Measurements from ENCODE around the gene SMIM20.
"Not testable (repeated sequence)": the region's sequence is repeated elsewhere in the genome, so short reads cannot be mapped to it uniquely, and the experiment has no call there.

Gene SMIM20

GRCh38 chr4:25913851-25914669 is at the start of gene SMIM20:
Gene SMIM20, plus strand, starts transcription at chr4:25914220. Its CDS starts 94 bp downstream, at chr4:25914314.
- peak; percentile 77 for DNase-seq

GRCh38 chr4:25865586-25865985 is 48.4 kb upstream of the SMIM20 start:
- peak; percentile 55 for DNase-seq

DNA sequence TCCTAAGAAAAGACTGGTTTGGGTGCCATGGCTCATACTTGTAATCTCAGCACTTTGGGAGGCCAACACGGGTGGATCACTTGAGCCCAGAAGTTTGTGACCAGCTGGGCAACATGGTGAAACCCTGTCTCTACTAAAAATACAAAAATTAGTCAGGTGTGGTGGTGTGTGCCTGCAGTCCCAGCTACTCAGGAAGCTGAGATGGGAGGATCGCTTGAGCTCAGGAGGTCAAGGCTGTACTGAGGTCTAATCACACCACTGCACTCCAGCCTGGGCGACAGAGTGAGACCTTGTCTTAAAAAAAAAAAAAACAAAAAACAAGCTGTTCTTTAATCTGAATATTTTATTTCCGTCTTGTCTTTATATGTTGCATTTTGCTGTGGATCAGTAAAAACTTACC is 47.6 kb upstream of the SMIM20 start:
- not testable (repeated sequence) for DNase-seq

- no peak for DNase-seq
These were observed 46.2 kb upstream of the SMIM20 start for GRCh38 chr4:25867781-25868294.

- DNase-seq: no peak
These were observed 43.9 kb upstream of the SMIM20 start for GRCh38 chr4:25870081-25870480.

DNA sequence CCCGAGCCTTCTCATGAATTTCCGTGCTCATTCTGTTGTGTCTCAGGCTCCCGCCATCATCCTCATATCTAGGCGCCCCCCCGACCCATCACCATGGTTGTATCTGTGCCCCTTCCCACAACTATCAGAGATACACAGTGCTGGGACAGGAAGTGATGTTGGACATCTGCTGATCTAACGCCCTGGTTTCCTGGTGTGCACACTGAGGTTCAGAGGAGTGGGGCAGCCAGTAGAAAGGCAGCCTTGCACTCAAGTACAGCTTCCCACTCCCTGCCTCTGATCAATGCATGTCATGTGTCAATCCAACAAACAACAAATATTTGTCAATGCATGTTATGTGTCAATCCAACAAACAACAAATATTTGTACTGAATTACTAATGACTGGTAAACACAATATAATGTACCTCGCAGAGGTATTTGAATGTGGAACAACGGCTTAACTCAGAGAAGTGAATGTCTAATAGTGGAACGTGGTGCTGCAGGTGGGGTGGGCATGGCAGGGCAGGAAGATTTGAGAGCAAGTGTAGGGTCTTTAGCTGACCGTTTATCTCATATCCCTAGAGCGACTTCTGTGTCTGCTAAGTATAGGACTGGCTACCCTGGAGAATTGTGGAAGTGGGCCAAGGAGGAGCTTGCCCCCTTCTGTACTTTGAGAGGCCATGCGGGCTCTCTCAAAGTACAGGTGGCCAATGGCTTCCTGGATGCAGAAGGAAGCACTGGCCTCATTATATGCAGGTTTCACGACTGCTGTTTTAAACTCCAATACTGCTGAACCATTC is 41.0 kb upstream of the SMIM20 start:
- DNase-seq: no peak

DNA sequence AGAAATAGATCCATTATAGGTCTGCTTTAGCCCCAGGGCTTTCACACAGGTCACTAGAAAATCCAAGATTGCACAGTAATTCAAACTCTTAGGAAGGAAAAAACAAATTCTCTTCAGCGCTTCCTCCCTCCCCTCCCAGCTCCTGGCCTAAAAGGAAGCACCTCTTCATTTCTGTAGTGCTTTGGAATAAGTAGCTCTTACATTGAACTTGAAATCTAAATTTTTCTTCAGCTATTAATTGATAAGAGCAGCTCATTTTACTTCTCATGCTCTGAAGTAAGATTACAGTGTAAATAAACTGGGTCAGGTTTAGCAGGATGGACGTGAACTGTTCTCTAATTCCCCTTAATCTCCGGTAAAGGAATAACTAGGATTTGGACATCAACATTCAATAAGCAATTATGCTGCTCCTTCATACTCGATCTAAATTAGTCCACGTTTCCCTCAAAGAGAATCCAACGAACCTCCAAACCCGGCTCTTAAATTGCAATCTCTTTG is 40.3 kb upstream of the SMIM20 start:
- no peak for DNase-seq

DNA sequence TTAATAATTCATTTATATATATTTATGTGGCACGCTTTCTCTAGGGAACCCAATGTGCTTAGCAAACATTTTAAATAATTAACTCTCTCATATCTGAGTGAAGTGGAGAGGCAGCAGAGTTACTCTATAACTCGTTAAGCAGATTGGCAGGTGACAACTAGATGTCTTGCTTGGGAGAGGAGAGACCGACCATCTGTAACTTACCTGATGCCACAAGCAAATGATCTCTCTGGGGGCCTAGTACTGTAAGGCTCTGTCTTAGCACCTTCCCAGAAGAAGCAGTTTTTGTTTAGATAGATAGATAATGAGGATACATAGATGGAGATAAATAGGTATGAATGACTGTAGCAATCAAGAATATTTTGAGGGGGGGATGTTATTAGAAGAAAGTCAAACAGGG is 39.4 kb upstream of the SMIM20 start:
- DNase-seq: no peak

- no peak for DNase-seq
These were observed 38.7 kb upstream of the SMIM20 start for GRCh38 chr4:25875281-25875745.

GRCh38 chr4:25878676-25879075 is 35.3 kb upstream of the SMIM20 start:
- no peak for DNase-seq

GRCh38 chr4:25879091-25879584 is 34.9 kb upstream of the SMIM20 start:
- no peak for DNase-seq

- DNase-seq: no peak
These were observed 34.4 kb upstream of the SMIM20 start for GRCh38 chr4:25879587-25879986.

DNA sequence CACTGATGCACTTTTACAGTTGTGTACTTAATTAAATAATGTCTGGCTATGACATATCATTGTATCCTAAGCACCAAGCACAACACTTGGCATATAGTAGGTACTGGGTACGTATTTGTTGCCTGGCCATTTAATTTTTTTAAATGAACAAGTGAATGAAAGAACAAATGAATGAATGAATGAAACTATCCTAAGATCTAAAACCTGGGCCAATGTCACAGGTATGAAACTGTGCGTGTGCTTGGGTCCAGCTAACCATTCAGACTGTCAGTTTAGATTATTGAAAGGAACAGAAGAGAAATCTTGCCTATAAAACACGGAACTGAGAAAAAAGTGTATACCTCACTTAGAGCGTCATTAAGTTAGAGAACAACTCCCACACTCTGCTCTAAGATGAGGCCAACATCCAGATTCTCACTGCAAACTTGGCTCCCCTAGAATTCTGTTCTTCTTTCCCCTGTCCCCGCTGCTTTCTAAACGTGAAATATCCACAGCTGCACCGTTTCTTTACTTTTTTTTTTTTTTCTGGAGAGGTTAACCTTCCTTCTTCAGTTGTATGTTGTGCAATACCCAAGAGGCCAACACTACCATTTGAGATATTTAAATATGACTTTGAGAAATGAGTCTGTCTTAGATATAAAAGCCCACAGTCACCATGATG is 33.9 kb upstream of the SMIM20 start:
- no peak for DNase-seq

DNA sequence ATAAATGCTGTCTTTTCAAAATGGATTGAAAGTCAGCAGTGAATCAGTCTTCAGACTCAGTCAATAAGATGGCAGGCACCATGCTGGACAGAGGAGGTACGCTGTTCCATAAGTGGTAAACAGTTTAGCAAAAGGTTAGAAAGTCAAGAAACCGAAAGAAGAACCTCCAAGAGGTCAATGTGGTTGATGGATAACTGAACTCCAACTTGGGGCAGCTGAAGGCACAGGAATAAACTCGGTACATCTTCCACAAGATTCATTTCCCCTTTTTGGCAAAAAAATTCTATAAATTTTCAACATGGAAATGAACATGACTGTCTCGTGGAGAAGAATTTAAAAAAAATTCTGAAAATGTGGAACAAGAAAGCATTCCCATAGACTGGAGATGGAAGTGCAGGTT is 32.8 kb upstream of the SMIM20 start:
- no peak for DNase-seq

DNA sequence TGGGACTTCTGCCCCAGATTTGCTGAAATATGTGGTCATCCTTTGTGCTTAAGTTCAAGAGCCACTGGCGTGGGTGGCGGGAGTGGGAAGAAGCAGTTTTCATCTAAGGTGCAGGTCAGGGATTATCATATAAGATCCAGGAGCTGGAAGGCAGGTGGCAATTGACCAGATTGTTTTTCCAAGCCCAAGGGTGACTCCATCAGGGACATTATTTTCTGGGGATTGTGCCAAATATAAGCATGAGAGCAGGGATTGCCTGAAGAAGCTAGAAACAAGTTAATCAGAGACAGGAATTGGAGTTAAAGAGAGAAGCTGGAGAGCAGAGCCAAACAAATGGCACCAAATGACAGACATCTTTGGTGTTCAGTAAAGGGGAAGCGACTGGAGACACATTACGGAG is 31.8 kb upstream of the SMIM20 start:
- DNase-seq: no peak

DNA sequence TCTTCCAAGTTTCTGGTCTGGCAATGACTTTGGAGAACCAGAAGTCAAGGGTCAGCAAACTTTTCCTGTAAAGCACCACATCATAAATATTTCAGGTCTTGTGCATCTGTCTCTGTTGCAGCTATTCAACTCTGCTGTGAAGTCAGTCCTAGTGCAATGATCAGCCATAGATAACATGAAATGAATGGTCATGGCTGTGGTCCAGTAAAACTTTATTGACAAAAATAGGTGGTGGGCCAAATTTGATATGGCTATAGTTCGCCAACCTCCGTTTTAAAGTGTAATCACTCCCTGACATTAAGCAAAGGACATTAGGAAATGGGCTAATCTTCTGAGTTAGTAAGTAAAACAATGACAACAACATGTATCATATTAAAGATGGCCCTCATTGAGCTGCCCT is 30.5 kb upstream of the SMIM20 start:
- no peak for DNase-seq

DNA sequence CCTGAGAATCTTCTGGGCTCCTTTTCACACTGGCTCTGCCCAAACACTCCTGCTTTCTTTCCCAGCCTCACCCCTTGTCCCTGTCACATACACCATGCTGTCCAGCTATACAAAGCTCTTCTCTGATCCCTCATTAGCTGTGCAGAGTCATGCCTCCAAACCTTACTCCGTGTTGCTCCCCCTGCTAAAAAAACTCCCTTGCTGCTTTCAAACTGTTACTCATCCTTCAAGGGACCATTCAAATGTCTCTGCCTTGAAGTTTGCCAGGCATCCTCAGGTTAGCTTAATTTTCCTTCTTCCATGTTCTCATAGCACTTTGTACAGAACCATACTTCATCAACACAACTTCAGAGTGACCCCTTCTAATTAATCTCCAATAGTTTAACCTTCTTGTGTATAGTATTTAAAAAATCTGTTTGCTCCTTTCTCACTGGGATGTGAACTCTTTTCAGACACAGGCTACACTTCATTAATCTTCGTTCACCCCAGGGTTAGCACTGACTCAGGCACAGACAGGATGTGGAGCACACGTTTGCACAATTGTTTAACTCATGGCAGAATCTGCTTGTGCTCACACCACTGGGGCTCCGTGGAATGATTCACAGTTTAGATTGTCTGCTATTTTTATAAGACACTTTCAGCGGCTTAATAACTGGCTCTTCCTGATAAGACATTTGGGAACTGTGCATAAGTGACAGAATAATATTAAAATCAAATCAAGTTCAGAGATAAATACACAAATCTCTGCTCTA is 29.8 kb upstream of the SMIM20 start:
- peak; percentile 85 for DNase-seq

GRCh38 chr4:25888781-25889180 is 25.2 kb upstream of the SMIM20 start:
- no peak for DNase-seq

GRCh38 chr4:25889589-25890503 is 24.2 kb upstream of the SMIM20 start:
- no peak for DNase-seq

DNA sequence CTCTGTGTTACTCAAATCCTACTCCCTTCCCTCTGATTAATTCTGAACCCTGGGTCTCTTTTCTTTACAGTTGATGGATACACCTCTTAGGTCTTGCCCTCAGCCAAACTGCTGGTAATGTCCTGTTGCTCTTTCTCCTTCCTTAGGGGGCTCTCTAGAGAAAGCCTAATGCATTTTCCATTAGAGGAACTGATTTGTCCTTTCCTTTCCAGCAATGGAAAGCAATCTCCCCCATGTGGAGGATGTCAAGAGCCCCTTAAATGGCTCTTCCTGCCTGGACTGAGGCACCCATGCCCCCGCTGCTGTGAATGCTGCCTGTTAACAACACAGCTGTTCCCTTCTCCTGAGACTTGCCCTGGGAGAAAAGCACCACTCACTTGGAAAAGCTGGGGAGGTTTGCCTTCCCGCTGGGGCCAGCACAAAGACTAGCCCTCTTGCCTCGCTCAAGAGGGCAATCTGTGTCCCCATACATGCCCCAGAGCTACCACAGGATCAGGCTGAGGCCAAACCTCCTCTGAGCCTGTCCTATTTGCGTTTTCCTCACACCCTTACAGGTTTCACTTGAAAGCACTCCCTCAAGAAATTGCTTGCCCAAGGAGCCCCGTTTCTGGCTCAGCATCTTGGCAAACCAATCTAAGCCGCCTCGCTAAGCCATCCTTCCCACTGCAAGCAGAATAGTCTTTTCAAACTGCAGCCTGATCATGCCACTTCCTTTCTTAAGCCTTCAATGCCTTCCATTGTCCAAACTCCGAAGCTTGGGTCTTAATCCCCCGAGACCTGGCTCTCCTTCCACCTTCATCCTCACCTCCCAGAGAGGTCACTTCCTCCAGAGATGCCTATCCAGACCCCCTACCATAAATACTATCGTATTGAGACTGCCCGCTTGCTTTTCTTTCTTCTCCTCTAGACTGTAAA is 23.2 kb upstream of the SMIM20 start:
- DNase-seq: no peak
